Peyer's patch (tissue), 4 donors: ENCODE results near the gene MAST4.

Source experiments
- POLR2A ChIP-seq, 2 donors: fragments of 450-650 bp; IDR thresholded peaks; one replicate each; pipeline ENCODE4 v1.5.1; 2017; ENCODE audit warnings: antibody characterized with exemption in 2 of 2, mild to moderate bottlenecking in 2 of 2, moderate library complexity in 2 of 2
- TF ChIP-seq, protein P1 (sequence below), 6 experiments: fragments of 450-650 bp in 4 of 6; fragments of 200-600 bp in 2 of 6; sonication (generic) in 1 of 6; IDR thresholded peaks; one replicate each; pipeline ENCODE4 v1.5.1; 2017 to 2019; ENCODE audit warnings: antibody characterized with exemption in 6 of 6, mild to moderate bottlenecking in 3 of 6, moderate library complexity in 1 of 6

DNA sequence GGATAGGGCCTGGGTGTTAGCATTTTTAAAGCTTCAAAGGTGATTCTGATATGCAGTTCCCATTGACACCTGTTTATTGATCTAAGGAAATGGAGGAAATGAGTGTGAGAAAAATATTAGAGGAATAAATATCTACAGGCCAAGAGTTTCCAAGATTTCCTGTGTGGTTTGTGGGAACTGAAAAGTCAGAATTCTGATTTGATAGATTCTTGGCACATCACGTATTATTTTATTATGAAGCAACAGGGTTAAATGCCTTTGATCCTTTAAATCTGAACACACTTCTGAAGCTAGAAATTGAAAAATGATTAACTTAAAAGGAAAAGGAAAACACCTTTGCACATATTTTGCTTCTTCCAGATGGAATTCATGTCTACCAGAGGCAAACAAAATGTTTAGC lies 486.7 kb downstream of the MAST4 start:
- TF ChIP-seq, protein P1, sequence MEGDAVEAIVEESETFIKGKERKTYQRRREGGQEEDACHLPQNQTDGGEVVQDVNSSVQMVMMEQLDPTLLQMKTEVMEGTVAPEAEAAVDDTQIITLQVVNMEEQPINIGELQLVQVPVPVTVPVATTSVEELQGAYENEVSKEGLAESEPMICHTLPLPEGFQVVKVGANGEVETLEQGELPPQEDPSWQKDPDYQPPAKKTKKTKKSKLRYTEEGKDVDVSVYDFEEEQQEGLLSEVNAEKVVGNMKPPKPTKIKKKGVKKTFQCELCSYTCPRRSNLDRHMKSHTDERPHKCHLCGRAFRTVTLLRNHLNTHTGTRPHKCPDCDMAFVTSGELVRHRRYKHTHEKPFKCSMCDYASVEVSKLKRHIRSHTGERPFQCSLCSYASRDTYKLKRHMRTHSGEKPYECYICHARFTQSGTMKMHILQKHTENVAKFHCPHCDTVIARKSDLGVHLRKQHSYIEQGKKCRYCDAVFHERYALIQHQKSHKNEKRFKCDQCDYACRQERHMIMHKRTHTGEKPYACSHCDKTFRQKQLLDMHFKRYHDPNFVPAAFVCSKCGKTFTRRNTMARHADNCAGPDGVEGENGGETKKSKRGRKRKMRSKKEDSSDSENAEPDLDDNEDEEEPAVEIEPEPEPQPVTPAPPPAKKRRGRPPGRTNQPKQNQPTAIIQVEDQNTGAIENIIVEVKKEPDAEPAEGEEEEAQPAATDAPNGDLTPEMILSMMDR (IDR thresholded peaks at IDR 0.05): no peak
- no peak for TF ChIP-seq POLR2A (IDR thresholded peaks at IDR 0.05)
